ENCODE measurements around the gene GOLGA1. TPM values are rescaled to one million over a fixed set of nuclear protein-coding genes. Genes with fewer than 3 reads are reported as not detected.
A peak's percentile ranks its signal among the peaks of the same experiment; 100 is the strongest.

The GOLGA1 gene
- total RNA-seq, 1 experiment from 2014 or later = 9.6 TPM

DNA sequence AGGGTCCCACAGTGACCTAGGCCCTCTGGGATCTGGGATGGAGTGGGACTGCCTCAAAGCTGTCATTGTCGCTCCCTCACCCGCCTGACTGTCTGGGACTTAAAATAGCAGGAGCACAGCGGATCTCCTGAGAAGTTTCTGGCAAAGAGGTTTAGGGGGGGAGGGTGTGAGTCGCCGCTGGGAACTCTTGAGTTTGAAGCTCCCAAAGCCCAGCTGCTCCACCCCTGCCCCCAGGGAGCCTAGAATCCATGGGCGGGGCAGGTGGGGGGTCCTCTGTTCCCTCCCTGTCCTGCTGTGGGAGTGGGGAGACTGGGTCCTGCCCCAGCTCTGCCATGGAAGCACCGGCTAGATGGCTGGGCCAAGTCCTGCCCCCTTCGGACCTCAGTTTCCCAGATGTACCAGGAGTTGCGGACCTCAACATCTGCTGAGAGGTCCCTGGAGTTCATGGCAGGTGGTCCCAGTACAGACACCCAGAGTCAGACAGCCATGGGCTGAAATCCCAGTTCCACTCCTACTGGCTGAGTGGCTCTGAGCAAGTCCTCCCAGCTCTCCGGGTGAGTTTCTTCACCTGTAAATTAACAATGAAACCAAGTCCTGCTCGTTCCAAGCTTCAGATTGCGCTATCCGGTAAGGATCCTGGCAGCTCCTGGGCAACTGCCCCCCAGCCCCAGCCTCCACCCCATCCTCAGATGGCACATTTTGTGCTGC lies 88.6 kb downstream of the GOLGA1 start:
- H3K27me3 Mint-ChIP-seq (ENCODE audit: low read depth) = no peaks in the 10 kb centered on the region
- CTCF ChIA-PET = interaction anchor here (0.6 to 12.9 kb wide), 68 partner anchors 10 to 509 kb away, joined by 3 to 935 read pairs (median 5); partner anchors contain the start of genes ADGRD2, ARPC5L, NR6A1 and OLFML2A
- POLR2A ChIA-PET = interaction anchor here (0.7 to 2.2 kb wide), 4 partner anchors 9 to 81 kb away, joined by 4 to 12 read pairs (median 8); partner anchors contain the start of genes ARPC5L, NR6A1 and RPL35

More for the DNA sequence above, 88.6 kb downstream of the GOLGA1 start:
- DNase-seq (ENCODE audit: low spot score) (no peak), ATAC-seq (no peak)
- Mint-ChIP-seq H3K4me1 (peaks cover 9% of the 10 kb centered on the region), H3K9me3 (no peaks in the 10 kb centered on the region), H3K4me3 (peak overlapping the region; percentile 62), H3K36me3 (peaks cover 2% of the 10 kb centered on the region), H3K27ac (no peak overlapping the region; the same call in 1 of the 2 replicates)
- TF ChIP-seq, protein P1, sequence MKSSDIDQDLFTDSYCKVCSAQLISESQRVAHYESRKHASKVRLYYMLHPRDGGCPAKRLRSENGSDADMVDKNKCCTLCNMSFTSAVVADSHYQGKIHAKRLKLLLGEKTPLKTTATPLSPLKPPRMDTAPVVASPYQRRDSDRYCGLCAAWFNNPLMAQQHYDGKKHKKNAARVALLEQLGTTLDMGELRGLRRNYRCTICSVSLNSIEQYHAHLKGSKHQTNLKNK (CRISPR knock-in tag; IDR thresholded peaks at IDR 0.05) = no peak
- no peak for TF ChIP-seq ESRRA (CRISPR knock-in tag; IDR thresholded peaks at IDR 0.05; ENCODE audit: borderline replicate concordance)
- no peak for TF ChIP-seq MXD4 (CRISPR knock-in tag; IDR thresholded peaks at IDR 0.05; ENCODE audit: borderline replicate concordance)
- TF ChIP-seq, protein P2, sequence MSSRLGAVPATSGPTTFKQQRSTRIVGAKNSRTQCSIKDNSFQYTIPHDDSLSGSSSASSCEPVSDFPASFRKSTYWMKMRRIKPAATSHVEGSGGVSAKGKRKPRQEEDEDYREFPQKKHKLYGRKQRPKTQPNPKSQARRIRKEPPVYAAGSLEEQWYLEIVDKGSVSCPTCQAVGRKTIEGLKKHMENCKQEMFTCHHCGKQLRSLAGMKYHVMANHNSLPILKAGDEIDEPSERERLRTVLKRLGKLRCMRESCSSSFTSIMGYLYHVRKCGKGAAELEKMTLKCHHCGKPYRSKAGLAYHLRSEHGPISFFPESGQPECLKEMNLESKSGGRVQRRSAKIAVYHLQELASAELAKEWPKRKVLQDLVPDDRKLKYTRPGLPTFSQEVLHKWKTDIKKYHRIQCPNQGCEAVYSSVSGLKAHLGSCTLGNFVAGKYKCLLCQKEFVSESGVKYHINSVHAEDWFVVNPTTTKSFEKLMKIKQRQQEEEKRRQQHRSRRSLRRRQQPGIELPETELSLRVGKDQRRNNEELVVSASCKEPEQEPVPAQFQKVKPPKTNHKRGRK (CRISPR knock-in tag; IDR thresholded peaks at IDR 0.05; ENCODE audit: borderline replicate concordance) = no peak
- TF ChIP-seq GRHL2 (CRISPR knock-in tag; IDR thresholded peaks at IDR 0.05; ENCODE audit: insufficient replicate concordance, severe bottlenecking) = no peak
- TF ChIP-seq, protein P3, sequence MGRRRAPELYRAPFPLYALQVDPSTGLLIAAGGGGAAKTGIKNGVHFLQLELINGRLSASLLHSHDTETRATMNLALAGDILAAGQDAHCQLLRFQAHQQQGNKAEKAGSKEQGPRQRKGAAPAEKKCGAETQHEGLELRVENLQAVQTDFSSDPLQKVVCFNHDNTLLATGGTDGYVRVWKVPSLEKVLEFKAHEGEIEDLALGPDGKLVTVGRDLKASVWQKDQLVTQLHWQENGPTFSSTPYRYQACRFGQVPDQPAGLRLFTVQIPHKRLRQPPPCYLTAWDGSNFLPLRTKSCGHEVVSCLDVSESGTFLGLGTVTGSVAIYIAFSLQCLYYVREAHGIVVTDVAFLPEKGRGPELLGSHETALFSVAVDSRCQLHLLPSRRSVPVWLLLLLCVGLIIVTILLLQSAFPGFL (CRISPR knock-in tag; IDR thresholded peaks at IDR 0.05; ENCODE audit: borderline replicate concordance) = no peak
- TF ChIP-seq, protein P4, sequence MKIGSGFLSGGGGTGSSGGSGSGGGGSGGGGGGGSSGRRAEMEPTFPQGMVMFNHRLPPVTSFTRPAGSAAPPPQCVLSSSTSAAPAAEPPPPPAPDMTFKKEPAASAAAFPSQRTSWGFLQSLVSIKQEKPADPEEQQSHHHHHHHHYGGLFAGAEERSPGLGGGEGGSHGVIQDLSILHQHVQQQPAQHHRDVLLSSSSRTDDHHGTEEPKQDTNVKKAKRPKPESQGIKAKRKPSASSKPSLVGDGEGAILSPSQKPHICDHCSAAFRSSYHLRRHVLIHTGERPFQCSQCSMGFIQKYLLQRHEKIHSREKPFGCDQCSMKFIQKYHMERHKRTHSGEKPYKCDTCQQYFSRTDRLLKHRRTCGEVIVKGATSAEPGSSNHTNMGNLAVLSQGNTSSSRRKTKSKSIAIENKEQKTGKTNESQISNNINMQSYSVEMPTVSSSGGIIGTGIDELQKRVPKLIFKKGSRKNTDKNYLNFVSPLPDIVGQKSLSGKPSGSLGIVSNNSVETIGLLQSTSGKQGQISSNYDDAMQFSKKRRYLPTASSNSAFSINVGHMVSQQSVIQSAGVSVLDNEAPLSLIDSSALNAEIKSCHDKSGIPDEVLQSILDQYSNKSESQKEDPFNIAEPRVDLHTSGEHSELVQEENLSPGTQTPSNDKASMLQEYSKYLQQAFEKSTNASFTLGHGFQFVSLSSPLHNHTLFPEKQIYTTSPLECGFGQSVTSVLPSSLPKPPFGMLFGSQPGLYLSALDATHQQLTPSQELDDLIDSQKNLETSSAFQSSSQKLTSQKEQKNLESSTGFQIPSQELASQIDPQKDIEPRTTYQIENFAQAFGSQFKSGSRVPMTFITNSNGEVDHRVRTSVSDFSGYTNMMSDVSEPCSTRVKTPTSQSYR (CRISPR knock-in tag; IDR thresholded peaks at IDR 0.05) = no peak
- TF ChIP-seq NR3C1 (CRISPR knock-in tag; conservative IDR thresholded peaks at IDR 0.05; ENCODE audit: low read depth) = no peak
- TF ChIP-seq ZNF416 (CRISPR knock-in tag; IDR thresholded peaks at IDR 0.05) = no peak
- no peak for TF ChIP-seq ZNF232 (CRISPR knock-in tag; IDR thresholded peaks at IDR 0.05)
- TF ChIP-seq GABPB1 (CRISPR knock-in tag; IDR thresholded peaks at IDR 0.05) = no peak
- no peak for TF ChIP-seq NR1H2 (CRISPR knock-in tag; IDR thresholded peaks at IDR 0.05)
- TF ChIP-seq, protein P5, sequence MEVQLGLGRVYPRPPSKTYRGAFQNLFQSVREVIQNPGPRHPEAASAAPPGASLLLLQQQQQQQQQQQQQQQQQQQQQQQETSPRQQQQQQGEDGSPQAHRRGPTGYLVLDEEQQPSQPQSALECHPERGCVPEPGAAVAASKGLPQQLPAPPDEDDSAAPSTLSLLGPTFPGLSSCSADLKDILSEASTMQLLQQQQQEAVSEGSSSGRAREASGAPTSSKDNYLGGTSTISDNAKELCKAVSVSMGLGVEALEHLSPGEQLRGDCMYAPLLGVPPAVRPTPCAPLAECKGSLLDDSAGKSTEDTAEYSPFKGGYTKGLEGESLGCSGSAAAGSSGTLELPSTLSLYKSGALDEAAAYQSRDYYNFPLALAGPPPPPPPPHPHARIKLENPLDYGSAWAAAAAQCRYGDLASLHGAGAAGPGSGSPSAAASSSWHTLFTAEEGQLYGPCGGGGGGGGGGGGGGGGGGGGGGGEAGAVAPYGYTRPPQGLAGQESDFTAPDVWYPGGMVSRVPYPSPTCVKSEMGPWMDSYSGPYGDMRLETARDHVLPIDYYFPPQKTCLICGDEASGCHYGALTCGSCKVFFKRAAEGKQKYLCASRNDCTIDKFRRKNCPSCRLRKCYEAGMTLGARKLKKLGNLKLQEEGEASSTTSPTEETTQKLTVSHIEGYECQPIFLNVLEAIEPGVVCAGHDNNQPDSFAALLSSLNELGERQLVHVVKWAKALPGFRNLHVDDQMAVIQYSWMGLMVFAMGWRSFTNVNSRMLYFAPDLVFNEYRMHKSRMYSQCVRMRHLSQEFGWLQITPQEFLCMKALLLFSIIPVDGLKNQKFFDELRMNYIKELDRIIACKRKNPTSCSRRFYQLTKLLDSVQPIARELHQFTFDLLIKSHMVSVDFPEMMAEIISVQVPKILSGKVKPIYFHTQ (CRISPR knock-in tag; IDR thresholded peaks at IDR 0.05) = no peak
- no peak for TF ChIP-seq SP1 (CRISPR knock-in tag; conservative IDR thresholded peaks at IDR 0.05)
- TF ChIP-seq, protein P6, sequence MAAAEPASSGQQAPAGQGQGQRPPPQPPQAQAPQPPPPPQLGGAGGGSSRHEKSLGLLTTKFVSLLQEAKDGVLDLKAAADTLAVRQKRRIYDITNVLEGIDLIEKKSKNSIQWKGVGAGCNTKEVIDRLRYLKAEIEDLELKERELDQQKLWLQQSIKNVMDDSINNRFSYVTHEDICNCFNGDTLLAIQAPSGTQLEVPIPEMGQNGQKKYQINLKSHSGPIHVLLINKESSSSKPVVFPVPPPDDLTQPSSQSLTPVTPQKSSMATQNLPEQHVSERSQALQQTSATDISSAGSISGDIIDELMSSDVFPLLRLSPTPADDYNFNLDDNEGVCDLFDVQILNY (CRISPR knock-in tag; IDR thresholded peaks at IDR 0.05) = no peak
- no peak for TF ChIP-seq HMGA2 (CRISPR knock-in tag; IDR thresholded peaks at IDR 0.05)
- no peak for TF ChIP-seq FOXP1 (CRISPR knock-in tag; IDR thresholded peaks at IDR 0.05; ENCODE audit: borderline replicate concordance)

Measured in WTC11 (cell line).